NCI-H1930 (cell line): ENCODE measurements around the gene CRX.
A peak's percentile ranks its signal among the peaks of the same experiment; 100 is the strongest.
"Not testable (repeated sequence)": the region's sequence is repeated elsewhere in the genome, so short reads cannot be mapped to it uniquely, and the experiment has no call there.

Experiments
- DNase-seq, 2 experiments: peaks; one replicate each; lab custom pipeline; 2025; lab: John Stamatoyannopoulos, UW

CRX gene

DNA sequence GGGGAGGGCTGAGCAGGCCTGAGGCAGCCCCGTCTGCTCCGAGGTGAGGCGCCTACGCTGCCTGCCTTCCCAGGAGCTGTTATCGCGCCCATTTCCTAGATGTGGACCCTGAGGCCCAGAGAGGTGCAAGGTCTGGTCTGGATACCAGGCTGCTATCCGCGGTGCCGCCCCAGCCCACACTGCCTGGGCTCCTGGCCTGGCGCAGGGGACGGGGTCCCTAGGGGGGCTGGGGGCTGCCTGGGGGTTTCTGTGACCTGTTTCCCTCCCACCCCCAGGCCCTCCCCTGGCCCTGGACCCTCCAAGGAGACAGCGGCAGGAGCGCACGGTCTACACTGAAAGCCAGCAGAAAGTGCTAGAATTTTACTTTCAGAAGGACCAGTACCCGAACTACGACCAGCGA is 38.1 kb downstream of the CRX start:
- DNase-seq: not testable (repeated sequence)

DNA sequence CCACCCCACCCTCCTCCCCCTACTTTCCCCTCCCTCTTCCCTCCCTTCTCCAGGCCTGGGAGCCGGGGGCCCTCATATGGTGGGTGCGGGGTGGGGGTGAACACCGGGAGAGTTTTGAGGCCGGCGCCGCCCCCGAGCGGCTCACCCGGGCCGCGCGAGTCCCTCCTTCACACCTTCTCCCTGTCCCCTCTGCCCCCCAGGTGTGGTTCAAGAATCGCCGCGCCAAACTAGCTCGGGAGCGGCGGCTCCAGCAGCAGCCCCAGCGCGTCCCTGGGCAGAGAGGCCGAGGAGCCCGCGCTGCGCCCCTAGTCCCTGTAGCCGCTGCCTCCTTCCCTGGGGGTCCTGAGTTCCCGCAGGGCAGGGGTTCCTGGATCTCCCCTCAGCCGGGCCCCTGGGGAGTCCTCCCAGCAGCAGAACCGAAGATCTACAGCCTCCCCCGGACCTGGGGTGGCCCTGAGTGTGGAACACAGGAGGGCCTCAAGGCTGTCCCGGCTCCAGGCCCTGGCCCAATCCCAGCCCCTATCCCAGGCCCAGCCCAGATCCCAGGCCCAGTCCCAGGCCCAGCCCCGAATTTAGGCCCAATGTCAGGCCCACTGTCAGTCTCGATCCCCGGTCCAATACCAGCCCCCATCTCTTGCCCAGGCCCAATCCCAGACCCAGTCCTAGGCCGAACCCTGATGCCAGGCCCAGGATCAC is 39.0 kb downstream of the CRX start:
- DNase-seq: no peak

DNA sequence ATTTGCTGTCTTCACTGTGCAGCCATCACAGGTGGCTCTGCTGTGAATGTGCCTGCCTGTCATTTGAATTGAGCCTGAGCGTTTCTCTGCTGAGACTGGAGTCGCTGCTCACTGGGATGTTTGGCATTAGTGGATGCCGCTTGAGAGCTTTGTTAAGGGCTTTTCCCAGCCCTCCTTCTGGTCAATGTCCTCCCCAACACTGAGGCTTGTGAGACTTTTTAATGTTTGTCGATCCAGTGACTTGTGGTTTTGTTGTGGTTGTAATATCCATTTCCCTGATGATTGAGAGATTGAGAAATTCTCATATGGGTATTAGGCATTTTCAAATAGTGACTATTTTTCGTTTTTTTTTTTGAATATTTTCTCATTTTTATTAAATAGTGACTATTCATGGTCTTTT is 39.9 kb downstream of the CRX start:
- no peak for DNase-seq

DNA sequence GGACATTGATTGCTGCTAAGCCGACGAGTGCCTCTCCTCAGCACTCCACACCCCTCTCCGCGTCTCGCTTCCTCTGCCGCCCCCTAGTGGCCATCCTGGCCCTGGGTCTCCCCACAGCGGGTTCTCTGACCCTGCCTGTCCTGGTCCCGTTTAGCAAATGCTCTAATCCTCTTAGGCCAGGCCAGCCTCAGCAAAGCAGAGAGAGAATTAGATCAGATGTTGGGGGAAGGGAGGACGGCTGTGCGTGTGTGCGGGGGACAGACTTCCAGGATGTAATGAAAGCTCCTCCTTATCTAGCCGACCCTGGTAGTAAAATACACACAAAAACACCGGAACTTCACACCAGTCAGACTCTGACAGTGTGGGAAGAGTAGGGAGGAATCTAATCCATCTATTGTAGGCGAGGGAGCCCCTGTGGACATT is 41.8 kb downstream of the CRX start:
- peak; percentile 58 to 81 for DNase-seq

DNA sequence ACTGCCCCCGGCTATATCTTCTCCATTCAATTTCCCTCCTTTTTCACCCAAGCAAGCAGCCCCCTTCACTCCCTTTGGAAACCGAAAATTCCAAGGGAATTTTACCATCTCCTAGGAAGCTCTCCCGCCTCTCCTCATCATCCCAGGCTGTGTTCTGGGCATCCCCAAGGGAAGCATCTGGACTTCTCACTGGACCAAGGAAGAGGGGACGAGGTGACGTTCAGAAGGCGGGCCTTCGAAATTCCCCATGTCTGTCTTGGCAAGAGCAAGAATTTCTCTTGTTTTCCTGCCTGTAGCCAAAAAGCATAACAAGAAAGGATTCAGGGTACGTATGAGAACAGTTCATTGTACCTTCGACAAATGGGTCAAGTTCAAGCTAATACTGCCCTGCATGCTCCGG is 43.4 kb downstream of the CRX start:
- no peak for DNase-seq

DNA sequence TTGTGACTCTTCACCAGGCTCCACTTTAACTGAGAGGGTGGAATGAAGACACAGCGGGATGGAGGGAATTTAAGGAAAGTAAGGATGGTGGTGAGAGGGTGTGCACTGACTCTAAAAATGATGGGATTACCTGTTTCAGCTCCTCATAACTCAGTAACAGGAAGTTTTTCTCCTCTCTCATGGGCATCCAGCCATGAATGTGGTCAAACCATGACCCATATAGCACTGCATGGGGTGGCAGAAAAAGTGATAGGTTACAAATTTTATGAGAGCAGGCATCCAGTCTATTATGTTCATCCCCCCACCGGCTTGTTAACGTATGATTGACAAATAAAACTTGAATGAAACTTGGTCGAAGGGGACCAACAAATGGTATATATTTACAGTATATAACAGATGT is 57.2 kb downstream of the CRX start:
- DNase-seq: no peak

DNA sequence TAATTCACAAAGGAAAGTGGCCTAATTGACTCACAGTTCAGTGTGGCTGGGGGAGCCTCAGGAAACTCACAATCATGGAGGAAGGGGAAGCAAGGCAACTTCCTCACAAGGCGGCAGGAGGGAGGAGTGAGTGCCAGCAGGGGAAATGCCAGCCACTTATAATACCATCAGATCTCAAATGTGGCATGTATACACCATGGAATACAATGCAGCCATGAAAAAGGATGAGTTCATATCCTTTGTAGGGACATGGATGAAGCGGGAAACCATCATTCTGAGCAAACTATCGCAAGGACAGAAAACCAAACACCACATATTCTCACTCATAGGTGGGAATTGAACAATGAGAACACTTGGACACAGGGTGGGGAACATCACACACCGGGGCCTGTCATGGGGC is 57.6 kb downstream of the CRX start:
- DNase-seq: not testable (repeated sequence)

DNA sequence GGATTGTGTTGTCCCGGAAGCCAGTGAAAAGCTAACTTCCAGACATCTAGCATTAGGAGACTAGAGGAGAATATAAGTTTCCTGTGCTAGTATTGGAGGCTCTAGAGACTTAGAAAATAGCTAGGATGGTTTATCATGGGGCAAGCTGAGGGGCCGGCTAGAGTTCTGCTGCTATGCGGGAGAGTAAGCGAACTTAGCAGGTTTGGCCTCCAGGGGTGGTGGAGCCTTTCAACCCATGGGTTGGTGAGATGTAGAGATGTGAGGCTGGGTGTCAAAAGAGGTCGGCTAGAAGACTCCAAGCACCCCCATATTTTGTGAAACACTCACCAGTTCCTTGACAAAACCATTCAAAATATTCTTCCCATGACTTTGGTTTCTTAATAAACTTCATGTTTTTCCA is 60.0 kb downstream of the CRX start:
- no peak for DNase-seq

DNA sequence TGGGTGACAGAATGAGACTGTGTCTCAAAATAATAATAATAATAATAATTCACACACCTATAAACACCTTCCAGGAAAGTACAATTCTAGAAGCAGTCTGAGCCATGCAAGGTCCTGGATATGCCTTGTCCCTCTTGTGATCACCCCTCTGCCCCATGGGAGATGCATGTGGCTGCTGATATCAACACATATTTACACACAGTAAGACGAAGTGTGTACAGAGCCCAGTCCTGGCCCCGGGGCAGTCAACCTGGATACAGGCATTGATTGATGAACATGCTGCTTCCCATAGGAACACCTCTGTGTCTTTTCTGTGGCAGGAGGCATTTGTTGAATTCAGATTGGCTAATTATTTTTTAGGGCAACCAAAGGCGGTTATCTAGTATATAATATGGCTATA is 61.2 kb downstream of the CRX start:
- DNase-seq: no peak

DNA sequence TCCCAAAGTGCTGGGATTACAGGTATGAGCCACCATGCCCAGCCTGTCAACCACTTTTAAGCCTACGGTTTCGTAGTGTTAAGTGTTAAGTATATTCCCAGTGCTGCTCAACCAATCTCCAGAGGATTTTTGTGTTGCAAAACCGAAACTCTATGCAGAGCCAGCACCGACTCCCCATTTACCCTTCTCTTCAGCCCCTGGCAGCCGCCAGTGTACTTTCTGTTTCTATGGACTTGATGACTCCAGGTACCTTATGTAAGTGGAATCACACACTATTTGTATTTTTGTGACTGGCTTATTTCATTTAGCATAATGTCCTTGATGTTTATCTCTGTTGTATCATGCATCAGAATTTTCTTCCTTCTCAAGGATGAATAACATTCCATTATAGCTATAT is 63.3 kb downstream of the CRX start:
- no peak for DNase-seq

DNA sequence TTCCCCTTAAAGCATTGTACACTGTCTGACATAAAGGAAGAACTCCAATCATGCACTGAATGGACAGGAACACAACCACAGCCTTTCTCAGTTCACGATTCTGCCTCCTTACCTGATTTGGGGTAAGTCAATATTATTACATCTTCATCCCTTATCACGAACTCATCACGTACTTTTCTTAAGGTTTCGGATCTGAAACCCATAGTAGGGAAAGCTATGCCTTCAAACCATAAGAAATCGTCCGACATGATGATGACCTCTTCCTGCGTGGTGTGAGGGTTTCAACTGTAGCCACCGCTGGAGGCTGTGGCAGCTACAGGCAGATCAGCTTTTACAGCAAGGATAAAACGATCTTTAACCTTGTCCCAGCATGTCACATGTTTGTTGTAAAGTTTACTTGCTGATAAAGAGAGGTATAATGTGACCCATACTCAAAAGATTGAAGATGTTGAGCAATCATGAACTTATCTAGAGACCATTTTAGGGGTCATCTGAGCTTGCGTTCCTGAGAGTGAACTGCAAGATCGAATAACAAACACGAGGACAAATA is 64.3 kb downstream of the CRX start, which contains the start of gene SULT2A1:
TSS of gene SULT2A1 (minus strand) at position 306 of the 550 bp plus-strand sequence. CDS start at position 248, 58 bp downstream.
- peak in 1 of 2 experiments; percentile 7 for DNase-seq

DNA sequence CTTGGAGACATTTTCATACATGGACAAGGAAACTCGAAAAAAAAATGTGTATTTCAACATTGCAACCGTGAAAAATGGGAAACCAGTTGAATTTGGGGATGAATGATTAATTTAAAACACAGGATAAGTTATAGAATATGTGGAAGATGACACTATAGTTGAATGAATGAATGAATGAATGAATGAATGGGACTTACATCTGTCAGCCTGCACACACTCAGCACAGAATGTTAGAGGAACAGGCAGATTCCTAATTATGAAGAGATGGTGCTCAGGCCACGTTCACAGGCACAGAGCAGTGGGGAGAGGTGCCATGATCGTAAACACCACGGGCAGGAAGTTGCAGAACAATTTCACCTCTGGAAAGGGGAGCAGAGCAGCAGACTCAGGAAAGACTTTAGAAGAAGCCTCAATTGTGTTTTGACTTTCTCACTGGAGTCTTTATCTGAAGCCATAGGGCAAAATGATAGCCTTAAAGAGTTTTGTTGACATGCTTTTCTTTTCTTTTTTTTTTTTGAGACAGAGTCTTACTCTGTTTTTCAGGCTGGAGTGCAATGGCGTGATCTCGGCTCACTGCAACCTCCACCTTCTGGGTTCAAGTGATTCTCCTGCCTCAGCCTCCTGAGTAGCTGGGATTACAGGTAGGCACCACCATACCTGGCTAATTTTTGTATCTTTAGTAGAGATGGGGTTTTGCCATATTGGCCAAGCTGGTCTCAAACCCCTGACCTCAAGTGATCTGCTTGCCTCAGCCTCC is 69.3 kb downstream of the CRX start:
- no peak for DNase-seq

DNA sequence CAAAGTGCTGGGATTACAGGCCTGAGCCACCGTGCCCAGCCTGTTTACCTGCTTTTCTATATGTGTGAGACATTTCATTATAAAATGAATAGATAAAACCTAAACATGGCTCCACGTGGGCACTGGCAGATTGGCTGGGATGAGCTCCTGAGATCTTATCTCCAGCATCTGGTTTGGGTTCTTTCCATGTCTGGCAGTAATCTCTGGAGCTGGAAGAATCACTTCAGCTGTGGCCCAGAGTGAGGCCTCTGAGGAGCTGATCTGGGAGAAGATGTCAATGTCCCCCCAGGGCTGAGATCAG is 69.8 kb downstream of the CRX start:
- DNase-seq: no peak

DNA sequence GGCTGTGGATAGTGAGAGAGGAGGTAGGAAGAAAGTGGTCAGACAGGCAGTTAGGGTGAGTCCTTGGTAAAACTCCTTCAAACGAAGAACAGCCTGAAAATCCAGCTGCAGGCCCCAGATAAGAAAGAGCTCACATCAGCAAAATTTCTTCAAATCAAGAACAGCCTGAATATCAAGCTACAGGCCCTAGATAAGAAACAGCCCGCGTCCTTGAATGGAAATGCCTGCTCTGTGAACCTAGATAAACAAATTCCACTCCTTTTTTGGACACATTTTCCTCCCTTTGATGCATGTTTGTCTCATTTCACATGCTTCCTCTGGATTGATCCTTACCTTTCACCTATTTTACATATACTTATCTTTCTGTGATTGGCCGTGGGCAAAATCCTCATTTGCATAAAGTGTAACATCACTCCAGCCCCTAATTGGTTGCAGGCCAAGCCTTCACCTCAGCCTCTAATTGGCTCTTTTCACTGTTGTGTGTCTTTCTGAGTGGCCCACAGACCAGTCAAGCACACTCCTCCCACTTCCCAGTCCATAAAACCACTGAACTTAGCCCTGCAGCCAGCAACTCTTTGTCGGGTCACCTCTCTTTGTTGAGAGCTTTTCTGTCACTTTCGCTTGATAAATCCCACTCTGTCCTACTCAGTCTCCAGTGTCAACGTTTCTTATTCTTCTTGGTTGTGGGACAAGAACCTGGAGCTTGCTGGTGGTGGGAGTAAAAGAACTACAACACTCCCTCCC is 70.4 kb downstream of the CRX start:
- DNase-seq: no peak
